K562 (cell line): ENCODE results near the gene CSMD2.

Source experiments
- CEBPB ChIP-seq: fragments of 450-650 bp; IDR thresholded peaks from 2 replicates; pipeline ENCODE4 v1.6.1; 2016; ENCODE audit warnings: missing genetic modification characterization, missing compliant biosample characterization
- CREB1 ChIP-seq, 2 experiments: sonication (generic) in 1 of 2; formaldehyde crosslinking in 1 of 2; IDR thresholded peaks; 2 replicates each; pipeline versions ENCODE4 v1.6.1 to v1.8.0; 2012 to 2022; ENCODE audit warnings: inconsistent platforms in 1 of 2, mild to moderate bottlenecking in 1 of 2, missing genetic modification reagents in 1 of 2, moderate library complexity in 1 of 2
- ELF4 ChIP-seq: fragments of 450-650 bp; formaldehyde crosslinking; IDR thresholded peaks from 2 replicates; pipeline ENCODE4 v1.4.0; 2022; ENCODE audit warnings: missing genetic modification characterization
- FOXA3 ChIP-seq, 2 experiments: fragments of 450-650 bp in 1 of 2; sonication (generic) in 1 of 2; formaldehyde crosslinking; IDR thresholded peaks in 1 of 2; conservative IDR thresholded peaks in 1 of 2; 2 replicates each; pipeline versions ENCODE4 v1.4.0 to v1.8.0; 2020 to 2022; ENCODE audit warnings: mild to moderate bottlenecking in 2 of 2, missing genetic modification reagents in 1 of 2
- HCFC1 ChIP-seq: IDR thresholded peaks from 2 replicates; pipeline ENCODE4 v1.6.1; 2012; ENCODE audit warnings: low read depth, low read length, improper control_type of control experiment
- NBN ChIP-seq: fragments of 450-650 bp; IDR thresholded peaks from 2 replicates; pipeline ENCODE4 v1.6.1; 2016; ENCODE audit warnings: low read depth, mild to moderate bottlenecking
- RFX5 ChIP-seq: IDR thresholded peaks from 2 replicates; pipeline ENCODE4 v1.6.1; 2011; ENCODE audit warnings: low read depth, mild to moderate bottlenecking, improper control_type of control experiment, low read length
- ZNF224 ChIP-seq: sonication (generic); formaldehyde crosslinking; IDR thresholded peaks from 2 replicates; pipeline ENCODE4 v1.8.0; 2022; ENCODE audit warnings: mild to moderate bottlenecking, missing genetic modification reagents
- ZNF274 ChIP-seq: IDR thresholded peaks from 2 replicates; pipeline ENCODE4 v1.6.1; 2011; ENCODE audit warnings: low read depth, mild to moderate bottlenecking, low read length, moderate library complexity, borderline replicate concordance
- ZNF3 ChIP-seq: fragments of 250-450 bp; sonication (Bioruptor Pico); IDR thresholded peaks from 2 replicates; pipeline ENCODE4 v1.5.0; 2021; ENCODE audit warnings: mild to moderate bottlenecking, moderate library complexity
- ZNF740 ChIP-seq, 3 experiments: fragments of 200-800 bp in 1 of 3; sonication (Bioruptor generic) in 1 of 3; sonication (generic) in 1 of 3; formaldehyde crosslinking in 1 of 3; IDR thresholded peaks; 2 replicates each; pipeline versions ENCODE4 v1.6.1 to v1.8.0; 2016 to 2022; ENCODE audit warnings: mild to moderate bottlenecking in 2 of 3, missing compliant biosample characterization in 2 of 3, missing genetic modification characterization in 2 of 3, missing genetic modification reagents in 1 of 3

GRCh38 chr1:33709174-33709782, 455.8 kb downstream of the CSMD2 start:
- no peak for TF ChIP-seq ELF4 (CRISPR knock-in tag)
- no peak for TF ChIP-seq CREB1 (IDR thresholded peaks at IDR 0.05)
- no peak for TF ChIP-seq CREB1 (CRISPR knock-in tag; IDR thresholded peaks at IDR 0.05)
- no peak for TF ChIP-seq CEBPB
- no peak for TF ChIP-seq RFX5
- TF ChIP-seq ZNF740 (CRISPR knock-in tag; IDR thresholded peaks at IDR 0.05): no peak
- no peak for TF ChIP-seq ZNF740 (tag; IDR thresholded peaks at IDR 0.05)
- TF ChIP-seq FOXA3 (CRISPR knock-in tag; conservative IDR thresholded peaks at IDR 0.05 in 1 of 2, IDR thresholded peaks at IDR 0.05 in 1 of 2): no peak
- no peak for TF ChIP-seq ZNF3 (CRISPR knock-in tag)
- TF ChIP-seq ZNF224: no peak
- no peak for TF ChIP-seq NBN
- no peak for TF ChIP-seq ZNF274
- TF ChIP-seq HCFC1: no peak
